Measurements from ENCODE around the gene TGFB1.
"Not testable (repeated sequence)": the region's sequence is repeated elsewhere in the genome, so short reads cannot be mapped to it uniquely, and the experiment has no call there.

Gene TGFB1

DNA sequence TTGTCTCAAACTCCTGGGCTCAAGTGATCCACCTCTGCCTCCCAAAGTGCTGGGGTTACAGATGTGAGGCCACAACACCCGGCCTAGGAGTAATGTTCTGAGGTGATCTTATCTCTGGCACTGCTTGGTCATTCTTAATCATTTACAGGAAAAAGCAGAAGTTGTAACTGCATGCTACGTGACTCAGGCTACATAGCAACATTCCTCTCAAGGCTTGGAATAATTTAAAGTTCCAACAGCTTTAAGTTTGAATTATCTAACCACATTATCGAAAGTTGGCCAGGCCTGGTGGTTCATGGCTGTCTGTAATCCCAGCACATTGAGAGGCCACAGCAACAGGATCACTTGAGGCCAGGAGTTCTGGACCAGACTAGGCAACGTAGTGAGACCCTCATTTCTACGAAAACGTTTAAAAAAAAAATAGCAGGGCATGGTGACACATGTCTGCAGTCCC is 14.2 kb upstream of the TGFB1 start:
- no peak for DNase-seq

- no peak for DNase-seq
Observed at GRCh38 chr19:41366089-41366488, 12.4 kb upstream of the TGFB1 start.

- DNase-seq, result no peak
Observed at GRCh38 chr19:41364524-41365391, 11.0 kb upstream of the TGFB1 start.

DNA sequence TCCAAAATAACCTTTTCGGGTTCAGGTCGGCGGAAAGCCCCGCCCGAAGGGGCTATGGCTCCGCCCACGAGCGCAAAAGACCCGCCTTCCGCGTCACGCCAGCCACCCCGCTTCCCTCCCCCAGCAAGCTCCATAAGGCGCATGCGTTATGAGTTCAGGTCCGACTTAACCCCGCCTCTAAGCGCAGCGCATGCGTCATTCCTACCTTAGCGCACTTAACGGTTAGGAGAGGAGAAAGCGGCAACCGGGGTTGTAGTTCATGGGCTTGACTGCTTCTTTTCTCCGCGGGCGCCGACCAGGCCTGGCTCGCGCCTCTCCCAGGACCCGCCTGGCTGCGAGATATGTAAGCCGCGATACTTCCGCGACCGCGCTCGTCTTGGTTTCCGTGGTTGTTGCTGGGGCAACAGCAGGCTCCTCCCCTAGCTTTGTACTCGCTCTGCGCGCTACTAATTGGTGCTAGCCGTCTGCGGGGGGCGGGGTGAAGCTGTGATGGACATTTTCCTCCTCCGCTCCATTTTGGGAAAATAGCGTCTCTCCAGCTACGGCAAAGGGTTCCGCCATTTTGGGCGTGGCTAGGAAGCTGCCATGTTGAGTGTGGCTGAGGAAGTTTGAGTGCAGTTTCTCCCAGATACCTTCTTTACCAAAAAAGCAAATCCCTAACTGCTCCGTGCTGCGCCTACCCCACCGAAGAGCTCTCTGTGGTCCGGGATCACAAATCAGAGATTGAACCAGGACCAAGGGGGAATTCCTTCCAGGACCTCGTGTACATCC is 10.2 kb upstream of the TGFB1 start, which contains the start of gene B9D2:
Gene B9D2, minus strand, starts transcription at position 397 of the 771 bp plus-strand sequence. CDS start 630 bp downstream, outside the sequence.
- DNase-seq, result peak; percentile 99

- no peak for DNase-seq
Observed at GRCh38 chr19:41363371-41363752, 9.6 kb upstream of the TGFB1 start.

DNA sequence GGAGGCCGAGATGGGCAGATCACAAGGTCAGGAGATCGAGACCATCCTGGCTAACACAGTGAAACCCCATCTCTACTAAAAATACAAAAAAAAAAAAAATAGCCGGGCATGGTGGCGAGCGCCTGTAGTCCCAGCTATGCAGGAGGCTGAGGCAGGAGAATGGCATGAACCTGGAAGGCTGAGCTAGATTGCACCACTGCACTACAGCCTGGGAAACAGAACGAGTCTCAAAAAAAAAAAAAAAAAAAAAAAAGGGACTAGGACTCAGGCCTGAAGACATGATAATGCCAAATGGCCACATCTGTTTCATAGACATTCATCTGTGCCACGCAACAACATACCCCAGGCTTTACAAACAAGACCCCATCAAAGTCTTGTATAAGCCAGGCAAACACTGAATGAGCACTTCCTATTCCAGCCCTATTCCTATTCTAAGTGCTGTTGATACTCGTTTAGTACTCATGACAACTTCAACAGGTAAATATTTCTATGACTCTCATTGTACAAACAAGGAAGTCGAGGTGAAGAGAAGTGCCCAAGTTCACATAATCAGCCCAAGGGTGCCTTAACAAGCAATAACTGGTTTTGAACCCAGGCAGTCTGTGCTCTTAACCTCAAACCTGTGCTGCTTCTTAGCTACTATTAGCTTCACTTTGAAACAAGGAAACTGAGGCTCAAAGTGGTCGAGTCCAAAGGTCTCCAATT is 8.6 kb upstream of the TGFB1 start:
- DNase-seq, result no peak

DNA sequence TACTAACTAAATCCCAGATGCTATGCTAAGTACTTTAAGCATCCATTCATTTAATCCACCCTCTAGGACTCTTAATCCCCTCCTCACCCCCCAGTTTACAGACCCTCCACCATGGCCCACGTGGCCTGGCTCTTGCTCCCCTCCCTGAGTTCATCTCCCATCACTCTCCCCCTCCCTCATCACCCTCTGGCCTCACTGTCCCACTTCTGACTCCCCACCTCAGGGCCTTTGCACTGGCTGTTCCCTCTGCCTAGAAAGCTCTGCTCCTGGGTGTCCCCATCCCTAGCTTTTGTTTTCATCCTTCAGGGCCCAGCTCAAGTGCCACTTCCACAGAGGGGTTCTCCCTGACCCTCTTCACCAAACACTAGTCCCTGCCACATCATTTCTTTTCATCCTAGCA is 6.0 kb upstream of the TGFB1 start:
- DNase-seq, result no peak

- DNase-seq, result no peak
Observed at GRCh38 chr19:41357746-41358145, 4.0 kb upstream of the TGFB1 start.

DNA sequence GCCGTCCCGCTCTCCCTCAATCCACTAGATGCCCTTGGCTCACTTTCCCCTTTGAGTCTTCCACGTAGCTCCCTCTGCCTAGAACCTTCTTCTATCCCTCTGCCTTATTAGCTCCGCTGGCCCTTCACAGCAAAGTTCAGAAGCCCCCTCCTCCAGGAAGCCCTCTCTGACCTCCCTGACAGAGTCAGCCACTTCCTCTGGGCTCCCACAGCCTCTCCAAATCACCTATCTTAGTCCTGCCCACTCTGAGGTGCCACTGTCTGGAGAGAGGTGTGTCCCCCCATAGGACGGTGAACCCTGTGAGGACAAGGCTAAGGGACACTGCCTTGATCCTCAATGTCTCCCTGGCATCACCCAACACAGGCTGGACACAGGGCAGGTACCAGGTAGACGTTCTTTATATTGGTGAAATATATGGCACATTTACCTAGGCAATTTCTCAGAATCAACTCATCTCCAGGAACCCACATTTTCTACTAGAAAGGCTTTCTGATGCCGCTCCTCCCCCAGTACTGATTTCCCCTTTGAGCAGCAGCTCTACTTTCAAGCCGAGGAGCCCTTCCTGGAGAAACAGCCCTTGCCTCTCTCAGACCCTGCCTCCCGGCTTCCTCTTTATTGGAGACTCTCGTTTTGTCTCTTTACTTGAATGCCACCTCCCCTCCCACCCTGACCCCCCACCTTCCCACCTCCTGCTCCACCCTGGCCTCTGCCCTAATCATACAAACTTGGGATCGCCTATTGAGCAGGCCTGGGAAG is 3.4 kb upstream of the TGFB1 start:
- peak; percentile 40 for DNase-seq

DNA sequence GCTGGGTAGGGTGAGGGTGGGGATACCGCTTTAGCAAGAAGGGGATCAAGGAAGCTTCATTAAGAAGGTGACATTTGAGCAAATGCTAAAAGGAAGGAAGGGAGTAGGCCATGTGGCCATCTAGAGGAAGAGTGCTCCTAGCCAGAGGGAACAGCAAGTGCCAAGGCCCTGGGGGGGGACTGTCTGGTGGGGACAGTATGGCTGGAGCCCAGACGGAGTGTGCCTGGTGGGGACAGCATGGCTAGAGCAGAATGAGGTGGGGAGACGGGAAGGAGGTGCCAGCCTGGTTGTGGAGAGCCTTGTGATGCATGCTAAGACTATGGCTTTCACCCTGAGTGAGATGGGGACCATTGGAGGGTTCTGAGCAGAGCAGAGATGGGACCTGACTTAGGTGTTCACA is 2.1 kb upstream of the TGFB1 start:
- DNase-seq, result no peak

DNA sequence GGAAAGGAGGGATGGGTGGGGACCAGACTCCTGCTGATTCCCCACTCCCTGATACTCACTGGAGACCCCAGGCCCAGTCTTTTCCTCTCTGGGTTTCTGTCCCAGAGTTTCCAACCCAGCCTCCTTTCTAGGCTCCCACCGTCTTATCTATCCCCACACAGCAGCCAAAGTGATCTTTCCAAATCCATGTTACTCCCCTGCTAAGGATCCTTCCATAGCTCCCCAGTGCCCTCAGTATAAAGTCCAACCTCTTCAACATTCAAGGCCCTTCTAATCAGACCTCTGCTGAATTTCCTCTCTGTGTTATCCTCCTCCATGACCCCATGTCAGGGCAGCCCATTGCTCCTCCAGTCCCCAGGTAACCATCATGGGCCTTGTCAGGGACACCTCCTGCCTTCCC is 1.3 kb upstream of the TGFB1 start:
- DNase-seq, result no peak

DNA sequence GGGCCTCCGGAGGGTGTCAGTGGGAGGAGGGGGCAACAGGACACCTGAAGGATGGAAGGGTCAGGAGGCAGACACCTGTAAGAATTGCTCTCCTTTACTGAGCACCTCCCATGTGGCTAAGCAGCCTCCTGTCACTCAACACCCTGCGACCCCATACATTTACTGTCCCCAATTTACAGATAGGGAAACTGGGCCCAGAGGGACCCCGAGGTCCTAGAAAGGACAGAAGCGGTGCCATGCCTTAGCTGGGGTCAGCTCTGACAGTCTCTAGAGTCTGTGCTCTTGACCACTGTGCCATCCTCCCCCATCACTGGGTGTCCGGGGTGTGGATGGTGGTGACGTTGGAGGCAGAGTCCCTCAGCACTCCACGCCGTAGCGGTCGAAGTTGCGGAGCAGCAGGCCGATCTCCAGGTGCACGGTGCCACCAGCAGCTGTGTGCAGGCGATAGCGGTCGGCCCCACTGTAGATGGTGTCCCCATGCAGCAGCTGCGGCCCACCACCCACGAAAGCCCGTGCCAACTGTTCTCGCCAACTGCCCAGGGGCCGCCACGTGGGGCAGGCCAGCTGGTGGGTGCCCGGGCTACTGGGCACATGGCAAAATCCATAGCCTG is 726 bp upstream of the TGFB1 start:
- no peak for DNase-seq

DNA sequence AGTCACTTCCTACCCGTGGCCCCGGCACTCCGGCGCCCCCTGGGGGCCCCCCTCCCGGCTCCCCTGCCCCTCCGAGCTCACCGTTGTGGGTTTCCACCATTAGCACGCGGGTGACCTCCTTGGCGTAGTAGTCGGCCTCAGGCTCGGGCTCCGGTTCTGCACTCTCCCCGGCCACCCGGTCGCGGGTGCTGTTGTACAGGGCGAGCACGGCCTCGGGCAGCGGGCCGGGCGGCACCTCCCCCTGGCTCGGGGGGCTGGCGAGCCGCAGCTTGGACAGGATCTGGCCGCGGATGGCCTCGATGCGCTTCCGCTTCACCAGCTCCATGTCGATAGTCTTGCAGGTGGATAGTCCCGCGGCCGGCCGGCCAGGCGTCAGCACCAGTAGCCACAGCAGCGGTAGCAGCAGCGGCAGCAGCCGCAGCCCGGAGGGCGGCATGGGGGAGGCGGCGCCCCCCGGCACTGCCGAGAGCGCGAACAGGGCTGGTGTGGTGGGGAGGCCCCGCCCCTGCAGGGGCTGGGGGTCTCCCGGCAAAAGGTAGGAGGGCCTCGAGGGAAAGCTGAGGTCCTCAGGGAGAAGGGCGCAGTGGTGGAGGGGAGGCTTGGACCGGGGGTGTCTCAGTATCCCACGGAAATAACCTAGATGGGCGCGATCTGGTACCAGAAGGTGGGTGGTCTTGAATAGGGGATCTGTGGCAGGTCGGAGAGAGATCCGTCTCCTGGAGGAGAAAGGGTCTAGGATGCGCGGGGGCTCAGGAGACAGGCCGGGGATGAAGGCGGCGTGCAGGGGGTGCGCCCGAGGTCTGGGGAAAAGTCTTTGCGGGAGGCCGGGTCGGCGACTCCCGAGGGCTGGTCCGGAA is 885 bp downstream of the TGFB1 start:
- DNase-seq, result peak; percentile 84

DNA sequence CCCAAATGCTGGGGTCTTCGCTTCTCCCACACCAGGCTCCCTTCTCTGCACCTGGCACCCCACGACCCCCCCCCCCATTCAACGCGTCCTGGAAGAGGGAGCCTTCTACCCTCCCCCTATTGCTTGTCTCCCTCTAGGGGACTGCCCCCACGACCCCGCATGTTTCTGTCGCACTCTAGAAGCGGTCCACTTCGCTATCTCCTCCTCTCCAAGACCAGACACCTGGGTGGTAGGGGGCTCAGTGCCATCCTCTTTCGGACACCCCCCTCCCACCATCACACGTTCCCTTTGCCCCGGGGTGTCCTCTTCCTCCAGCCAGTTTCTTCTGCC is 1.5 kb downstream of the TGFB1 start:
- DNase-seq, result no peak

- DNase-seq, result peak; percentile 89
Observed at GRCh38 chr19:41351339-41352245, 2.1 kb downstream of the TGFB1 start.

GRCh38 chr19:41350735-41351338 is 2.9 kb downstream of the TGFB1 start:
- DNase-seq, result no peak

GRCh38 chr19:41346916-41347315 is 6.8 kb downstream of the TGFB1 start:
- not testable (repeated sequence) for DNase-seq

GRCh38 chr19:41344162-41344561 is 9.6 kb downstream of the TGFB1 start:
- DNase-seq, result no peak

GRCh38 chr19:41341669-41342490 is 11.8 kb downstream of the TGFB1 start:
- no peak for DNase-seq

All from stimulated activated CD4-positive, alpha-beta T cell treated with anti-CD3 and anti-CD28 coated beads, Interleukin-15, amount 100 ng/mL, for 24 hours (primary cell).